Measurements from ENCODE around the gene MAPKAPK2.

DNA sequence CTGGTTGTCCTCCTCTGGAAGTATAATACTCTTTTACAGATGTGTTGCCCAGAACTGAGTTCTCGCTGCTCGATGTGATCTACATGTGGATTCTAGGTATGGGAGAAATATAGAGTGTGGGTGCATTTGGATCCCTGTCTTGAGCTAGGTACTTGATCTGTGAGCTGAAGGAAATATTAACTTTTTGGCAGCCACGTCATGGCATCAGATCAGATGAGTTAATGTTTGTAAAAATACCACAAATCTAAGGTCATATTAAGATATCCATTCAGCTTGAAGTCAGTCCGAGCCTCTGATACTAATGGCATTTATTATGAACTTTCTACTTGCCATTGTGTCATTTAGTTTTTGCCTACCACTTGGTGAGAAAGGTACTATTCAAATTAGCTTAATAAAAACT, 24.6 kb downstream of the MAPKAPK2 start:
- TF ChIP-seq, protein P1, sequence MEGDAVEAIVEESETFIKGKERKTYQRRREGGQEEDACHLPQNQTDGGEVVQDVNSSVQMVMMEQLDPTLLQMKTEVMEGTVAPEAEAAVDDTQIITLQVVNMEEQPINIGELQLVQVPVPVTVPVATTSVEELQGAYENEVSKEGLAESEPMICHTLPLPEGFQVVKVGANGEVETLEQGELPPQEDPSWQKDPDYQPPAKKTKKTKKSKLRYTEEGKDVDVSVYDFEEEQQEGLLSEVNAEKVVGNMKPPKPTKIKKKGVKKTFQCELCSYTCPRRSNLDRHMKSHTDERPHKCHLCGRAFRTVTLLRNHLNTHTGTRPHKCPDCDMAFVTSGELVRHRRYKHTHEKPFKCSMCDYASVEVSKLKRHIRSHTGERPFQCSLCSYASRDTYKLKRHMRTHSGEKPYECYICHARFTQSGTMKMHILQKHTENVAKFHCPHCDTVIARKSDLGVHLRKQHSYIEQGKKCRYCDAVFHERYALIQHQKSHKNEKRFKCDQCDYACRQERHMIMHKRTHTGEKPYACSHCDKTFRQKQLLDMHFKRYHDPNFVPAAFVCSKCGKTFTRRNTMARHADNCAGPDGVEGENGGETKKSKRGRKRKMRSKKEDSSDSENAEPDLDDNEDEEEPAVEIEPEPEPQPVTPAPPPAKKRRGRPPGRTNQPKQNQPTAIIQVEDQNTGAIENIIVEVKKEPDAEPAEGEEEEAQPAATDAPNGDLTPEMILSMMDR (IDR thresholded peaks at IDR 0.05): no peak
- TF ChIP-seq POLR2A (IDR thresholded peaks at IDR 0.05): no peak
